ENCODE measurements around the gene OMG.
"Not testable (repeated sequence)": the region's sequence is repeated elsewhere in the genome, so short reads cannot be mapped to it uniquely, and the experiment has no call there.

The OMG gene

GRCh38 chr17:31320241-31320640 is 23.2 kb upstream of the OMG start:
- Histone ChIP-seq H3K9me3 (no peaks in the 10 kb centered on the region), H3K36me3 (peaks cover 0 to 4% (median 0%) of the 10 kb centered on the region in 3 donors), H3K4me1 (no peaks in the 10 kb centered on the region), H3K27ac (no peak overlapping the region), H3K27me3 (no peaks in the 10 kb centered on the region), H3K4me3 (peak overlapping the region in 1 of 2 donors; percentile 15)
- intact Hi-C loops (cut with DNase I; ENCODE audit: low total_unique reads): no loop called here
- TF ChIP-seq CTCF (IDR thresholded peaks at IDR 0.05): no peak
- DNase-seq: no peak

GRCh38 chr17:31318851-31319661 is 22.0 kb upstream of the OMG start:
- H3K4me1 ChIP-seq: no peaks in the 10 kb centered on the region
- DNase-seq: no peak
- H3K9me3 ChIP-seq: no peaks in the 10 kb centered on the region
- no peak for TF ChIP-seq CTCF (IDR thresholded peaks at IDR 0.05)
- H3K4me3 ChIP-seq: no peak overlapping the region
- H3K27me3 ChIP-seq: no peaks in the 10 kb centered on the region
- H3K27ac ChIP-seq: peak overlapping the region; percentile 17 to 31
- H3K36me3 ChIP-seq: no peaks in the 10 kb centered on the region
- intact Hi-C loops (cut with DNase I; ENCODE audit: low total_unique reads): no loop called here

GRCh38 chr17:31318298-31318801 is 21.3 kb upstream of the OMG start:
- Histone ChIP-seq H3K9me3 (no peaks in the 10 kb centered on the region), H3K4me1 (no peaks in the 10 kb centered on the region), H3K27ac (peak overlapping the region; percentile 17 to 31), H3K36me3 (no peaks in the 10 kb centered on the region), H3K4me3 (no peak overlapping the region), H3K27me3 (no peaks in the 10 kb centered on the region)
- peak; percentile 77 to 79 for DNase-seq
- no peak for TF ChIP-seq CTCF (IDR thresholded peaks at IDR 0.05)
- intact Hi-C loops (cut with DNase I; ENCODE audit: low total_unique reads): no loop called here

- TF ChIP-seq CTCF (IDR thresholded peaks at IDR 0.05): no peak
- intact Hi-C loops (cut with DNase I; ENCODE audit: low total_unique reads): no loop called here
- no peaks in the 10 kb centered on the region for H3K4me1 ChIP-seq
- no peak for DNase-seq
- no peaks in the 10 kb centered on the region for H3K36me3 ChIP-seq
- H3K27me3 ChIP-seq: no peaks in the 10 kb centered on the region
- no peak overlapping the region for H3K27ac ChIP-seq
- no peaks in the 10 kb centered on the region for H3K9me3 ChIP-seq
- H3K4me3 ChIP-seq: no peak overlapping the region
These were observed 17.7 kb upstream of the OMG start for GRCh38 chr17:31314782-31315100.

- Histone ChIP-seq H3K4me3 (peak within 1 kb of the TSS; percentile 10 to 29), H3K27me3 (no peaks in the 10 kb centered on the region), H3K27ac (no peak within 1 kb of the TSS), H3K9me3 (no peaks in the 10 kb centered on the region), H3K4me1 (no peaks in the 10 kb centered on the region), H3K36me3 (no peaks in the 10 kb centered on the region)
- intact Hi-C loops (cut with DNase I; ENCODE audit: low total_unique reads): no loop called here
- DNase-seq: no peak
- TF ChIP-seq CTCF (IDR thresholded peaks at IDR 0.05): no peak
These were observed 17.1 kb upstream of the OMG start, which contains the start of gene EVI2B for GRCh38 chr17:31313982-31314781. EVI2B (minus strand) TSS chr17:31314054; CDS start chr17:31305609, 8,445 bp downstream.

- H3K27ac ChIP-seq; DNase-seq; H3K9me3 ChIP-seq; H3K36me3 ChIP-seq; intact Hi-C loops (cut with DNase I; ENCODE audit: low total_unique reads); H3K27me3 ChIP-seq; H3K4me1 ChIP-seq: not testable (repeated sequence)
- H3K4me3 ChIP-seq: peak overlapping the region in 1 of 2 donors; percentile 1
These were observed 15.2 kb upstream of the OMG start for GRCh38 chr17:31312223-31312622.
